ENCODE data around the gene ALPG.

- no peak for TF ChIP-seq CTCF (CRISPR knock-in tag; IDR thresholded peaks at IDR 0.05)
- TF ChIP-seq ARID3A (IDR thresholded peaks at IDR 0.05; ENCODE audit: low read depth, low read length), result no peak
- no peak for TF ChIP-seq MATR3 (CRISPR knock-in tag; IDR thresholded peaks at IDR 0.05)
- TF ChIP-seq SOX5 (CRISPR knock-in tag; IDR thresholded peaks at IDR 0.05; ENCODE audit: borderline replicate concordance), result no peak
- no peak for TF ChIP-seq FOSL2 (CRISPR knock-in tag; IDR thresholded peaks at IDR 0.05)
Observed at GRCh38 chr2:232420073-232420454, 13.4 kb downstream of the ALPG start.

All from HepG2 (cell line).